ENCODE results near the gene SLAMF1. TPM values are rescaled to one million over a fixed set of nuclear protein-coding genes. Genes with fewer than 3 reads are reported as not detected.

Gene SLAMF1
- total and polyA plus RNA-seq, 2 experiments from 2014 or later, result not detected

DNA sequence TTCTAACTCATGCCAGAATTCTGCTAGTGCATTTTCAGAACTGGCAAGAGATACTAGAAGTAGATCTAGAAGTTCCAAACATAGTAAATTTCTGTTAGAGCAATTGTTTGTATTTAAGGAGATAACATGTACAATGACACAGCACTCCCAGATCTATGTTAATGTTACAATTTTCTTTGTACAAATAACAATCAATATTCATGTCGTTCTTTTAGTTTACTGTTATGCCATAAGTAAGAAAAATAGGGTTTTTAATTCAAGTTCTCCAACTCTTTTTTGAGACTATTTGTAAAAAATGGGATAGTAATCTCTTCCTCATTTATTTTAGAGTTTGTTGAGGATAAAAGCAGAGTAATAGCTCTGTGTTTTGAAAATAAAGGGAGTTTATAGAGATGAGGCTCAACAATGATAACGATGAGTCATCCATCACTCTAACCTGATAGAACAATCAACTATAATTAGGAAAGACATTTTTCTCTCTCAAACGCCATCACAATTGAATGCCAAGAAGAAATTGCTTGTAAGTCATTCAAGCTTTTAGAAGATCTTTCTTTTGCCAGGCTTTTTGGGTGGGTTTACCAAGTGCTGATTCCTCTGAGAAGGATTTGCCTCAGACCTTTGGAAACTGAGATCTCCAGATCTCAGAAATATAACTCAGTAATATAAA lies 68.2 kb downstream of the SLAMF1 start:
- H3K36me3 ChIP-seq (ENCODE audit: insufficient read depth), result no peaks in the 10 kb centered on the region
- H2AFZ ChIP-seq, result peak overlapping the region; percentile 49; the same call in 1 of the 2 replicates
- ATAC-seq (no peak), DNase-seq (ENCODE audit: low spot score) (no peak)
- H3K9me2 ChIP-seq (ENCODE audit: insufficient read depth), result no peaks in the 10 kb centered on the region; the same call in 1 of the 2 replicates
- TF ChIP-seq ZNF331 (CRISPR knock-in tag; IDR thresholded peaks at IDR 0.05; ENCODE audit: low read depth) (no peak), EZH2 (IDR thresholded peaks at IDR 0.05; ENCODE audit: low read depth, unreplicated experiment) (no peak), STAT1 (IDR thresholded peaks at IDR 0.05; ENCODE audit: unreplicated experiment) (no peak), EZH2phosphoT487 (IDR thresholded peaks at IDR 0.05; ENCODE audit: unreplicated experiment) (no peak), ZNF114 (CRISPR knock-in tag; IDR thresholded peaks at IDR 0.05) (no peak), ETS1 (IDR thresholded peaks at IDR 0.05) (no peak), CREB1 (CRISPR knock-in tag; IDR thresholded peaks at IDR 0.05; ENCODE audit: low read depth) (no peak), POLR2AphosphoS5 (IDR thresholded peaks at IDR 0.05; ENCODE audit: low read depth) (no peak), NANOG (IDR thresholded peaks at IDR 0.05; ENCODE audit: borderline replicate concordance) (no peak), JUNB (IDR thresholded peaks at IDR 0.05; ENCODE audit: unreplicated experiment) (no peak), REST (IDR thresholded peaks at IDR 0.05; ENCODE audit: unreplicated experiment) (no peak), ZNF462 (CRISPR knock-in tag; IDR thresholded peaks at IDR 0.05) (no peak)
- TF ChIP-seq, protein P1, sequence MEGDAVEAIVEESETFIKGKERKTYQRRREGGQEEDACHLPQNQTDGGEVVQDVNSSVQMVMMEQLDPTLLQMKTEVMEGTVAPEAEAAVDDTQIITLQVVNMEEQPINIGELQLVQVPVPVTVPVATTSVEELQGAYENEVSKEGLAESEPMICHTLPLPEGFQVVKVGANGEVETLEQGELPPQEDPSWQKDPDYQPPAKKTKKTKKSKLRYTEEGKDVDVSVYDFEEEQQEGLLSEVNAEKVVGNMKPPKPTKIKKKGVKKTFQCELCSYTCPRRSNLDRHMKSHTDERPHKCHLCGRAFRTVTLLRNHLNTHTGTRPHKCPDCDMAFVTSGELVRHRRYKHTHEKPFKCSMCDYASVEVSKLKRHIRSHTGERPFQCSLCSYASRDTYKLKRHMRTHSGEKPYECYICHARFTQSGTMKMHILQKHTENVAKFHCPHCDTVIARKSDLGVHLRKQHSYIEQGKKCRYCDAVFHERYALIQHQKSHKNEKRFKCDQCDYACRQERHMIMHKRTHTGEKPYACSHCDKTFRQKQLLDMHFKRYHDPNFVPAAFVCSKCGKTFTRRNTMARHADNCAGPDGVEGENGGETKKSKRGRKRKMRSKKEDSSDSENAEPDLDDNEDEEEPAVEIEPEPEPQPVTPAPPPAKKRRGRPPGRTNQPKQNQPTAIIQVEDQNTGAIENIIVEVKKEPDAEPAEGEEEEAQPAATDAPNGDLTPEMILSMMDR (conservative IDR thresholded peaks at IDR 0.05; ENCODE audit: low read depth in 2 of 2), result no peak
- no peaks in the 10 kb centered on the region for H3K79me2 ChIP-seq (replicated peaks; ENCODE audit: insufficient read depth)
- H3F3A ChIP-seq (replicated peaks; ENCODE audit: low read depth), result no peaks in the 10 kb centered on the region
- no peak overlapping the region for H3K27ac Mint-ChIP-seq
- no peaks in the 10 kb centered on the region for H3K4me1 ChIP-seq (ENCODE audit: insufficient read depth)
- H3K9me3 Mint-ChIP-seq, result no peaks in the 10 kb centered on the region
- H3K4me2 ChIP-seq, result no peak overlapping the region
- no peaks in the 10 kb centered on the region for H3K36me3 Mint-ChIP-seq (ENCODE audit: low read depth)
- no peak overlapping the region for H3K4me3 ChIP-seq
- H3K4me3 Mint-ChIP-seq, result no peak overlapping the region
- no peak overlapping the region for H3K27ac ChIP-seq (ENCODE audit: low read depth)
- H3K4me1 Mint-ChIP-seq, result no peaks in the 10 kb centered on the region
- H3K27me3 Mint-ChIP-seq (ENCODE audit: insufficient read depth, low read depth, poor library complexity), result no peaks in the 10 kb centered on the region
- H4K20me1 ChIP-seq (replicated peaks; ENCODE audit: insufficient read depth), result no peaks in the 10 kb centered on the region
- no peaks in the 10 kb centered on the region for H3K27me3 ChIP-seq (ENCODE audit: insufficient read depth)

Measured in GM23338 (cell line).